Mucosa of gallbladder (tissue), 1 donor: ENCODE results near the gene PTTG1. TPM values are rescaled to one million over a fixed set of nuclear protein-coding genes. Genes with fewer than 3 reads are reported as not detected.
A peak's percentile ranks its signal among the peaks of the same experiment; 100 is the strongest.

ENCODE experiments used
- DNase-seq: peaks from one replicate; pipeline ENCODE4 v3.0.0-alpha.2; 2020; ENCODE audit warnings: low spot score
- total RNA-seq: library from RNA; stranded (reverse); gene quantifications from one replicate; pipeline ENCODE4 v1.2.1, GENCODE V29; 2021
- donor health status: DM: no; HTN: no; CAD: no.

The PTTG1 gene
- 3.7 TPM for total RNA-seq

DNA sequence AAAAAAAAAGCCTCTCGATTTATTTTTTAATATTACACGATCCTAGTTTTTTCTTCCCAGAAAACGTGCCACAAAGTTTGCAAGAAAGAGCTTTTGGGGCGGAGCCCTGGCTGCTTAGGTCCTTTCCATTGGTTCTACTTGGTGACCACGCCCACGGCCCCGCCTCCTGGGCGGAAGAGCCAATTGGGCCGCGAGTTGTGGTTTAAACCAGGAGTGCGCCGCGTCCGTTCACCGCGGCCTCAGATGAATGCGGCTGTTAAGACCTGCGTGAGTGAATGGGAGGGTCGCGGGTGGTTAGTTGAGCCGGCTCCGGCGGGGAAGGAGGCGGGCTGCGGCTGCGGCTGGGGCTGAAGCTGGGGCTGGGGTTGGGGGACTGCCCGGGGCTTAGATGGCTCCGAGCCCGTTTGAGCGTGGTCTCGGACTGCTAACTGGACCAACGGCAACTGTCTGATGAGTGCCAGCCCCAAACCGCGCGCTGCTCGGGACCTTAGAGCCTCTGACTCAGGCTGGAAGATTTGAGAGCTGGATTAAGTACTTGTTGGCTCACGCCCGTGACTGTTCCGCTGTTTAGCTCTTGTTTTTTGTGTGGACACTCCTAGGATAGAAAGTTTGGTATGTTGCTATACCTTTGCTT is at the start of gene PTTG1:
TSS of gene PTTG1 (plus strand) at position 231 of the 634 bp plus-strand sequence. CDS start 458 bp downstream, outside the sequence.
- peak; percentile 95 for DNase-seq

DNA sequence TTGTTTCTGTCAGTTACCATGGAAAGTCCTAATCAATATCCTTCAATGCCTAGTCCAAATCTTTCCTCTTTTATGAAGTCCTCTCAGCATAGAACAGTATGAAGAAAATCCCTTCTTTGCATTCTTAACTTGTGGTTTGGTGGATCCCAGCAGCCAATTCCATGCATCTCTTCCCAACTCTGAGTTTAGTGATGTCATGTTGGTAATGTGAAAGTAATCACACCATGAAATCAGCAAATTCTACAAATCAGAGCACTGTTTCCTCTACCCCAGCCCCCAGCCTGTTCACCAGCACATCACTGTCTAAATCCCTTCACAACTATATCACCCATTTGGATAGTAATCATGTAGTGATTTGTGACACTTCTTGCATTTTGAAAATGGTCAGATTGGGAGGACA is 46.5 kb upstream of the PTTG1 start:
- no peak for DNase-seq

DNA sequence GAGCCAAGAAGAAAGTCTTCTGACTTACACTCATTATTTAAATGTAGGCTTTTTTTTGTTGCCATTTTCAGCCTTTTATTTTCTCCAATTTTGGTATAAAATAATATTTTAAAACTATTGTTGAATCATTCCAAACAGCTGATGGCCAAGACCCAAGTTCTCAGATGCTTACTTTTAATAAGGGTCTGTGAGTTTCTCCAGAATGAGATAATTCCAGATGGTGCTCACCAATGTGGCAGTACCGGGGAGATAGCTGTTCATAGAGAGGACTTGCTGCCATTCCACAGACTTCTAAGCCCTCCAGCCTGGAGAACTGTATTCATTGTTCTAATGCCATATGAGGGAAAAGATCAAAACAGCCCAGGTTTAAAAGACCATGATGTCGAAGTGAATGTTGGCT is 46.0 kb upstream of the PTTG1 start:
- no peak for DNase-seq

DNA sequence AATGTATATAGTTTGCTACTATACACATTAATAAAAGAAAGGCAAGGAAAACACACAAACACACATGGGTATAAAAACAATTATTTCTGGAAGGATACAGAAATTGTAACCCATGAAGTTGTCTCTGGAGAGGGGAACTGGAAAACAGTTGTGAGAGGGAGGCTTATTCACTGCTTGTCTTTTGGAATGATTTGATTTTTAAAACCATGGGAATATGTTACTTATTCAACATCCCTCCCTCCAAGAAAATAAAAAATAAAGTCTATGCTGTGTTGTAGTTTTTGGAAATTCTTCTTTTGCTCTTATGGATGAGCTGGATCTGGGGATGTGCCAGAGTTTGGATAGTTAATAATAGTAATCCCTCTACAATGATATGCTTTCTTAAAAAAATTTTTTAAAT is 45.2 kb upstream of the PTTG1 start:
- no peak for DNase-seq

DNA sequence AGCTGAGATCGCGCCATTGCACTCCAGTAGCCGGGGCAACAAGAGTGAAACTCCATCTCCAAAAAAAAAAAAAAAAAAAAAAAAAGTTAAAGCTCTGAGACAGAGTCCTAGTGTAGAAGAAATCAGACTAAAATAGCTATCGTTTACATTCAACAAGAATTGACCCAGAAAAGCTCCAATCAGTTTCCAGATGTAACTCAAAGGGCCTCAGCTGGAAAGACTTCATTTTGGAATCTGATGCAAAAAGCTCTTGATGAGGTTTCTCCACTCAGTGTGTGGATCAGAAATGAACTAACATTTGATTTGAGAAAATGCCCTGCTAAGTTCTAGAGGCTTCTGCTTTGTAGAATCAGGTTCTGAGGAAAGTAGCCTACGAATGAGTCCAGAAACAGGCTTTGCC is 44.0 kb upstream of the PTTG1 start:
- no peak for DNase-seq

DNA sequence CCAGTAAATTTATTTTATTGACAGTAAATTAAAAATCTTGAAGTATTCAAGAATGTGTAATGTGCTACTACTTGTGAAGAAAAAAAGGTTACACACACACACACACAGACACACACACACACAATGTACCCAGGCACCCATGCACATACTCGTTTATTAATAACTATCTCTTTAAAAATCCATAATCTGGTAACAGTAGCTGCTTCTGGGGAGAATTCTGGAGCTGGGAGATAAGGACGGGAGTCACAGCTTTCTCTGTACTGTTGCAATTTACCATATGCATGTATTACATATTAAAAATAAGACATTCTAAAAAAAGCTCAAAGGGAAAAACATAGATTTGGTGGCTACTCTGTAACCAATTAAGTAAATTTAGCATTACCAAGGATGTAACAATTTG is 43.3 kb upstream of the PTTG1 start:
- DNase-seq, result no peak

DNA sequence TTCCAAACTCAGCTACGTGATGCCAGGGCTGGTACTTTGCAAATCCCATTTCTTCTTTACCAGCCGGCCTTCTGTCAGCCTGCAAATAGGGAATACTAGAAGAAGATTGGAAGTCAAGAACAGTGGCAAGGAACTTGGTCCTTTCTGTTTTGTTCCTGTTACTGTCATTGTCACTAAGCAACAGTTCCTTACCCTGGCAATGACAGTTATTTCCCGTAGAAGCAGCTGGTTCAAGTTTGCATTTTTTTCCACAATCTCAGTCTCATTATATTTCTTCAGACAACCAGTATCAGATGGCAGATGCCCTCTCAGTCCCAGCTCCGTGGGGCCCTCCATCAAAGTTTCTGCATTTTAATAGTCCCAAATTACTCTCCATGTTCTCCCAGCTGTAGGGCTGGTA is 42.1 kb upstream of the PTTG1 start:
- no peak for DNase-seq

DNA sequence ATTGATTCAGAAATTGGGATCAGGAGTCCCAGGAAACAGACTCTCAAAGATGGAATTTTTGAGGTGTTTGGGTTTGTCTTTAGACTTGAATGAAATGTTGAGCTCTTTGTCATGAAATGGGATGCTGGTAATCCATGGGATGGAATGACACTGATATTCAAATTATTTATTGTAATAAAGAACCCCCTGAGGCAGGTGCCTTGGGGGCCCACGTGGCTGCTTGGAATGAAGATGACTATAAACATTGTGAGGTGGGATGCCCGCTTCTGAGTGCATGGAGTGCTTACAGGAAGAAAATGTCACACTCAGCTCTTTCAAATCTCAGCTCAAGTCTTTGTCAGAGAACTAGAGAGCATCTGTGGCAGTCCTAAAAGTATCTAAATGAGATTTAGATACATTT is 41.6 kb upstream of the PTTG1 start:
- no peak for DNase-seq

DNA sequence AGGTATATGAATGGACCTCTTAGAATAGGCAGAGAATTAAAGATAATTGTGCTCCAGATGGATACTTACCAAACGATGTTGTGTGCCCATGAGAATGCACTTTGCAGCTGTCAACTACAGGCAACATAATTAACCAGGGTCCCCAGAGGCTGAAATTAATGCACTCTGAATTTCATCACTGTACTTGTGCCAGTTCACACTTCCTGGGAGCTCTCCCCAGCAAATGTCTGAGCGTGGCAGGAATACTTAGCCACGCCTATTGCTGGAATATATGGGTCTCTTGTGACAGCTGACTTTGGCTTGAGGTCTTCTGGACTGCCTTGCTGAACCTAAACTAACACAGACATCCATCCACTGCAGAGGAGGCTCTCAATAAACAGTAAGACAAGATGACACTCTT is 39.3 kb upstream of the PTTG1 start:
- DNase-seq, result no peak

DNA sequence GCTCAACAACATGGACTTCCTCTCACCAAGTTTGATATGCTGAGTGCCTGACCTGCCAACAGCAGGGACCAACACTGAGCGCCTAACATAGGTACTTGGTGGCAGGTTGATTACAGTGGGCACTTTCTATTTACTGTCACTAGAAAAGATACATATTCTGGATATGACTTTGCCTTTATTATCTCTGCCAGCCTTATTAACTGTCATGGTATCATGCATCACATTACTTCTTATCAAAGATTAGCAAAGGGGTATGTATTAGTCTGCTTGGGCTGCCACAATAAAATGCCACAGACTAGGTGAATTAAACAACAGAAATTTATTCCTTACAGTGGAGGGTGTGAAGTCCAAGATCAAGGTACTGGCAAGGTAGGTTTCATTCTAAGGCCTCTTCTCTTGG is 37.0 kb upstream of the PTTG1 start:
- no peak for DNase-seq

DNA sequence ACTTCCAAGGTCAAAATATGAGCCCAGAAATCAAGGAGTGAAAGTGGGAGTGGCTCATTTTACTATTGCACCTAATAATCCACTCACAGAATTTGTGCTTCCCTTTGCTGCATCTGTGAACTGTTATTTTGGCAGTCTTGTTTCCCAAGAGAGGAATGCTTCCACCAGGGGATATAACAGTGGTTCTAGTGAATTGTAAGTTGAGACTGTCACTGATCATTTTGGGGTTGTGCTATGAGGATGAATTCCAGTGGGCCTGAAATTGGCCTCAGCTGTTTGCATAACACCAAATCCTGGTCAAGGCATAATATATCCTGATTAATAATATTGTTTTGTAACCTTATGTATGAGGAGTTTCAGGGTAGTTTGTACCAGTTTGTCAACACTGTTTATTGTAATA is 36.2 kb upstream of the PTTG1 start:
- DNase-seq, result no peak

DNA sequence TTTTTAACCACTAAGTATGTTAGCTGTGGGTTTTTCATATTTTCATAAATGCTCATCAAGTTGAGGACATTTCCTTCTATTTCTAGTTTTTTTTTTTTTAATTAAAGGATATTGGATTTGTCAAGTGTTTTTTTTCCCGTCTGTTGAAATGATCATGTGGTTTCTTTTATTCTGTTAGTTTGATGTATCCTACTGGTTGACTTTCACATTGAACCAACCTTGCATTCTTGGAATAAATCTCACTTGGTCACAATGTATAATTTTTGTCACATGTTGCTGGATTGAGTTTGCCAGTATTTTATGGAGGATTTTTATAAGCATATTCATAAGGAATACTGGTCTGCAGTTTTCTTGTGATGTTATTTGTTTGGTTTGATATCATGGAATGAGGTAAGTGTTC is 34.2 kb upstream of the PTTG1 start:
- no peak for DNase-seq

DNA sequence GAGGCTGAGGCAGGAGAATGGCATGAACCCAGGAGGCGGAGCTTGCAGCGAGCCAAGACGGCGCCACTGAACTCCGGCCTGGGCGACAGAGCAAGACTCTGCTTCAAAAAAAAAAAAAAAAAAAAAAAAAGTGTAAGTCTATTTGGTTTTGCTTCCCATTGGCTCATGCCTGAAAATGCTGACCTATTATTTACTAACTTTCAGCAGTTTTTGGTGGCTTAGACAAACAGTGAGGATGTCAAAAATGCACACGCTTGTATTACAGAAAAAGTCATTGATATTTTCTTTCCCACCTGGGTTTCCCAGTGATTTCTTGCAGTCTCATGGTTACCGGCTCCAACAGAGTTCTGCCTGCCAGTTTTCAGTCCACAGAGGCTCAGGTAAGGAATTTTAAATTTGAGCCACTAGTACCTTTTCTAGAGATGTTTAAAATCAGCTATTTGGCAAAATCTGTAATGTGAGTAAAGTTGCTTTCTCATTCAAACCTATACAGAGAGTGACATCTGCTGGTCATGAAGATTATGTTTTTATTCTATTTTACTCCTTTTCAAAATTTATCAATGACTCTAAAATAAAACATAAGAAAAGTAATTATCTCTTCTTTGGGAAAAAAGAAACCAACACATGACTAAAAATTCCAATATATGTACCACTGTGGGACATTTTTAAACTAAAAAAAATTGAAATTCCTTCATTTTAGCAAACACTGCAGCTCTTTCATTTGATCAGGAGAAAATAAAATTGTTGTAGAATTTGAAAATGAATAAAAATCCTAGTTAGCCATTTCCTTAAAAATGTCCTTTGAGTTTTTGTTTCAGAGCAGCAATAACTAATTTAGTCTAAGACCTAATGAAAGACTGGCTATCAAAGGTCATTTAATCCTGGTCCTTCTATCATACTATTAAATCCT is 30.6 kb upstream of the PTTG1 start:
- DNase-seq, result no peak

DNA sequence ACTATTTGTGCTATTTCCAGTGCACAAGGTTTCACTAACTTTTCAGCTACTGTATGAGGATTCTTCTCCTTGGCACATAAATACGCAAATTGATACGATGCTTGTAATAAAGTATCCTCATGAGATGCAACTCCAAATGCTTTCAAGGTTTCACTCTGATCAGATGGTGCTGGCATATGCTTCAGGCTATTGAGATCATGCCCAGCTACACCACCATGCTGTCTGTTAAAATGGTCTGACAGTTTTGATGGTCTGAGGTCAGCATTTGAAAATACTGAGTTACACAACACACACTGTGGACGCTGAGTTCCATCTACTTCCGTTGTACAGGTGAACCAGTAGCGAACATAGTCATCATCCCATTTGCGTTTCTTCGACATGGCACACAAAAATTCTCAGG is 26.5 kb upstream of the PTTG1 start:
- DNase-seq, result no peak

DNA sequence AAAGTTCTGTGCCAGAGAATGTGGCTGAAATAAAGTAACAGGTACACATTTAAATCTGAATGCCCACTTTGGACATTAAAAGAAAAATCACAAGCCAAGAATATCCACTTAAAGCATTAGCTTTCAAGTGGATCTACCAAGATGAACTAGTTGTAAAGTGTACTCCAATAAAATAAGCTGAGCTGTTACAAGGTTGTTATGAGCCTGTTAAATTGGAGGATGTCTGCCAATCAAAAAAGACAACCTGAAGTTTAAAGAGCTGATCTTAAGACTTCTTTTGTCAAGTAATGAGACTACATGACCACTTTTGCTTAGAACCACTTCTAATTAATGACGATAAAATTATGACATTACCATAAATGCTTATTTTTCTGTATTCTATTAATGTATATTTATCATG is 24.2 kb upstream of the PTTG1 start:
- DNase-seq, result no peak

DNA sequence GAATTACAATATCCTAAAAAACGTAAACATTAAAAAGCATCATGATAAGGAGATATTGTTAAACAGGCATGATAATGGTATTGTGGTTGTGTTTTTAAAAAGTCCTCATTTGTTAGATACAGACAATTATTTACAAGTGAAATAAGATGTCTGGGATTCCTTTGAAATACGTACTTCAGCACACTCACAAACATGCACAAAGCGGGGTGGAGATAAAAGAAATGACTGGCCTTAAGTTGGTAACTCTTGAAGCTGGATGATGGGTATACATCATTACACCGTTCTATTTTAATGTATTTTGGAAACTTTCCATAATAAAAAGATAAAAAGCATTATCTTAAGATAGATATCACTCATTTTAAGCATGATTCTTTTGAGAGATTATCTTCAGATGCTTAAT is 22.8 kb upstream of the PTTG1 start:
- DNase-seq, result no peak

DNA sequence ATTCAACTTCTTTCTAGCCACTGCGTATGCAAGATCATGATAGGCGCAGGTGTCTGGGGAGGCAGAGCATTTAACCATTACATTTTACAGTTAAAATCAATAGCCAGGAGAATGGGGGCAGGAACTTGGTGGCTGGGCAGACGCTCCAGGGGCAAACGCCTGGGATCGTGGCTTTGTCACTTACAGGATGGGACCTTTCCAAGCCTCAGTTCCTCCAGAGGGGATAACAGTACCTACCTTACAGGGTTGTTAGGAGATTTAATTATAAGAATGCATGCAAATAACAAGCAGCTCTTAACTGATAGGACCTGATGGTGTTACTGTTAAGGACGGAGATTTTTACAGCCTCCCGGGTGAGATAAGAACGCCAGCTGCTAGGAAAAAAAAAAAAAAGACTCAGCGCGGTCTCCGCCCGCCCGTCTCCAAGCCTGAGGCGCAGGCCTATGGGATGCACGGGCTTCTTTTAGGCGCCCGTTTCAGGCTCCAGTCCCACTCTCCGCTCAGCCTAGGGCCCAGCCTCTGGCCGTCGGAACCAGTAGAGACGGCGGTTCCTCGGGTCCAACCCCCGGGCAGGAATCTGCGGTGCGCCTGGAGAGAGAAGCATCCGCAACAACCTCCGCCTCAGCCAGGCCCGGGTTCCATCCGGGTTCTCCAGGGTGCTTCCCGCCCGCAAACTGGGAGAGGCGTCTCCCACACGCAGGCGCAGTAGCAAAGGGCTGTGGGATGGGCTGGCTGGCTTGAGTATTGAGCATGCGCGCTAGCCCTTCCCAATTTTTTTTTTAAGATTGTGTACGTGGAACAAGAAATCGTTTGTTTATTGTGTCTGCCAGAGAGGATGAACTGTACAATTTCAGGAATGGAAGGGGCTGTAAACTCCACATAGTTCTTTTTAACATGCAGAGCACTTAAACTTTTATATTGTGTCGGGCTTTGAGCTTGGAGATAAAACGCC is 22.0 kb upstream of the PTTG1 start, which contains the start of gene FAM200C:
TSS of gene FAM200C (minus strand) at position 653 of the 952 bp plus-strand sequence. CDS start 4,564 bp downstream, outside the sequence.
- DNase-seq, result peak; percentile 92

DNA sequence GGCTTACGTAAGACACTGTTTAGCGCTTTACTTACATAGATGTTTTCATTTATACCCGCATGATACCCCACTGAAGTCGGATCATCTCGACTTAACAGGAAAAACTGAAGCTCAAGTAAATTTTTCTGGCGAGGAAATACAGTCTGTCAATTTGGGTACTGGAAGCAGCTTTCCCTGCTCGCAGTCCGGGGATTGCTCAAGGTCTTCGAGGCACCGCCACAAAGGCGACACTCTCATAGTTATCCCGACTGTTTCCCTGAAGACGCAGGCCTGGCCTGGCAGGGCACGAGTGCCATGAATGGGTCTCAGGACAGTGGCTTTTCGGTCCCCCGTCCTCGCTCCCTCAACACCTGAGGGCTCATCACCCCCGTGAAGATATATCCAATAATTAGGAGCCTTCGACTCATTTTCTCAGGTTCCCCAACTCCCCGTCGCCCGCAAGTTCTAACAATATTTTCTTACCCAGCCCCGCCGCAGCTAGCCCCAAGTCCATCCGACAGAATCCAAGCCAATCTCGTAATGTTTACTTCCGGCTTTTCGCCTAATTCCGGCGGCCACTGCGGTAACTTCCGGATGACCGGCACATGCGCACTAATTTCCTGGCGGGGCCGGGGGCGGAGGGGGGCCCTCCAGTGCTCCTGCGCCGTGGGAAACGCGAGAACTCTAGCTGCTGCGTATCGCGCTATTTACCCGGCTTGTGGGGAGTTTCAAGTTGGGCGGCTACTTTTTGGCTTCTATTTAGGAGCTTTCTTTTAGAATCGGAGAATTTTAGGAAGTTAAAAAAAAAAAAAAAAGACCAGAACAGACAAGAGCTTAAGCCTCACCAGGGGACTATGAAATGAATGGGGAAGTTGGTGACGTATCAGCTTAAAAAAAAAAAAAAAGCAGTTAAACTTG is 2.8 kb upstream of the PTTG1 start, which contains the start of gene SLU7:
TSS of gene SLU7 (minus strand) at position 521 of the 897 bp plus-strand sequence. CDS start 3,787 bp downstream, outside the sequence.
- DNase-seq, result peak; percentile 95

DNA sequence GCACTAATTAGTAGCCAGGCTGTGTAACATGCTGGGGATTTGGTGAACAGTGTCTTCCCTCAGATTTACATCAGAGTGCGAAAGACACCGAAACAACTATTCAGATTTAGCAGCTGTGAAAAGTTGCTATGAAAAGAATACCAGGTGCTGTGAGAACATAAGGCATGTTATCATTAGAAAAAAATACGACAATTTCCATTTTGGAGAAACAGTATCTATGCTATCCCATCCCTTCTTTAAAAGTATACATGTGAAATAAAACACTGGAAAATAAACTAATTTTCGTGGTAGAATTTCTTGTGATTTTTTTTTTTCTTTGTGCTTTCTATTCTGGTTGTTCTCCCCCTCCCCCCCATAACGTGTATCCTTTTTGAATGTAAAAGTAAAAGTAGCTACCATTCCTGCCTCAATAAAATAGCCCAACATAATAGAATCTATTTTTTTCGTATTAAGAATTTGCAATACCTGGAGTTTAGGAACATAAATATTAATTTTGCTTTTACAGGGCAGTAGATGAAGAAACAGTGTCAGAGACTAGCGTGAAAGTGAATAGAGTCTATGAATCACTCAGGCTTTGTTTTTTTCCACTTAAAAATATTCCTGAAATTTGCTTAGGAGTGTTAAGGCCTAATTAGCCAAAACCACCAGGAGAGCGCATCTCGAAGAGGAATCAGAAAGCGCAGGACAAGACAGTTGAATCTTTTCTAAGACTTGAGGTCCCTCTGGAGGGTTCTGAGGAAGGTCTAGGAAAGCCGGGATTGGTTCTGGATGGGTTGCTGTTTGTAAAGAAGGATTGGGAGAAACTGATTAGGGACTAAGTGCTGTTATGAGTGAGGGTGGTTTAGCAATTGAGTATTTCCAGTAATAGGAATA is 2.0 kb upstream of the PTTG1 start:
- no peak for DNase-seq

DNA sequence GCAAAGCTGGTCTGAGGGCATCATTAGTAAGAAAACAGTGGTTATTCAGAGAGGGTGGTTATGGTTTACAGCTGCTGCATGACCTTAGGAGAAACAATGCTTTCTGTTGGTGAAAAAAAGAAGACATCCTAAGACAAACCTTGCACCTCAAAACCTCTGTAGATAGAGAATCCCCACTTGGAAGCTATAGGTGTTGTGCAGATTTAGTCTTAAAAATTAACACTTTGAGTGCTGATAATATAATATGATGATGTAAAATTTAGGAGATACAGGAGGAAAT is 1.4 kb upstream of the PTTG1 start:
- no peak for DNase-seq
